OCI-LY1 (cell line): ENCODE data around the gene DPP4.

ENCODE experiments used
- H2AFZ ChIP-seq: fragments of 200-600 bp; sonication (generic), shearing (Covaris generic); 2 replicates; pipeline ENCODE4 v1.6.0; 2014; ENCODE audit warnings: antibody characterized with exemption, mild to moderate bottlenecking, low read length
- H3F3A ChIP-seq: fragments of 200-600 bp; sonication (generic), shearing (Covaris generic); 2 replicates; pipeline ENCODE4 v1.6.0; 2014; ENCODE audit warnings: mild to moderate bottlenecking, antibody characterized with exemption, low read length, moderate library complexity; ENCODE audit not compliant: insufficient read depth
- H3K27ac ChIP-seq: fragments of 200-600 bp; sonication (generic); 2 replicates; pipeline ENCODE4 v1.5.1; 2014; ENCODE audit warnings: low read length, mixed run types, mild to moderate bottlenecking, low read depth; ENCODE audit not compliant: poor library complexity, severe bottlenecking
- H3K27me3 ChIP-seq: fragments of 200-600 bp; sonication (generic); 2 replicates; pipeline ENCODE4 v1.6.0; 2014; ENCODE audit warnings: antibody characterized with exemption, mild to moderate bottlenecking, low read length, moderate library complexity; ENCODE audit not compliant: insufficient read depth
- H3K36me3 ChIP-seq: fragments of 200-600 bp; sonication (generic); 2 replicates; pipeline ENCODE4 v1.6.1; 2014; ENCODE audit warnings: mild to moderate bottlenecking, antibody characterized with exemption, low read length, moderate library complexity, mixed read lengths; ENCODE audit not compliant: insufficient read depth
- H3K4me1 ChIP-seq: fragments of 200-600 bp; sonication (generic); 2 replicates; pipeline ENCODE4 v1.5.1; 2014; ENCODE audit warnings: mild to moderate bottlenecking, low read length, moderate library complexity; ENCODE audit not compliant: insufficient read depth, severe bottlenecking
- H3K4me2 ChIP-seq: fragments of 200-600 bp; sonication (generic), shearing (Covaris generic); 2 replicates; pipeline ENCODE4 v1.6.1; 2014; ENCODE audit warnings: low read length
- H3K4me3 ChIP-seq: fragments of 200-600 bp; sonication (generic); 2 replicates; pipeline ENCODE4 v1.5.1; 2014; ENCODE audit warnings: low read length, low read depth, mild to moderate bottlenecking, mixed read lengths; ENCODE audit not compliant: poor library complexity, severe bottlenecking
- H3K79me2 ChIP-seq: fragments of 200-600 bp; shearing (Covaris generic); 2 replicates; pipeline ENCODE4 v1.6.1; 2016; ENCODE audit warnings: mixed run types, low read length, mixed read lengths; ENCODE audit not compliant: insufficient read depth
- H3K9ac ChIP-seq: fragments of 200-600 bp; sonication (generic), shearing (Covaris generic); 2 replicates; pipeline ENCODE4 v1.6.1; 2014; ENCODE audit warnings: mild to moderate bottlenecking, low read length, mixed read lengths
- H3K9me2 ChIP-seq: fragments of 200-600 bp; sonication (generic), shearing (Covaris generic); 2 replicates; pipeline ENCODE4 v1.6.1; 2014; ENCODE audit warnings: low read depth, mild to moderate bottlenecking, low read length, mixed read lengths
- H3K9me3 ChIP-seq: fragments of 200-600 bp; shearing (Covaris generic); 2 replicates; pipeline ENCODE4 v1.6.1; 2014; ENCODE audit warnings: low read length, mixed read lengths
- H4K20me1 ChIP-seq: fragments of 200-600 bp; sonication (generic), shearing (Covaris generic); 2 replicates; pipeline ENCODE4 v1.6.0; 2016; ENCODE audit warnings: mild to moderate bottlenecking, low read length; ENCODE audit not compliant: insufficient read depth
- EZH2 ChIP-seq: fragments of 200-600 bp; sonication (generic), shearing (Covaris generic); IDR thresholded peaks from 2 replicates; pipeline ENCODE4 v1.8.0; 2017; ENCODE audit warnings: borderline replicate concordance, mixed run types, mild to moderate bottlenecking, antibody characterized with exemption, low read length, moderate library complexity, mixed read lengths
- TF ChIP-seq, protein P1 (sequence below): fragments of 200-600 bp; sonication (generic), shearing (Covaris generic); IDR thresholded peaks from 2 replicates; pipeline ENCODE4 v1.5.1; 2017; ENCODE audit warnings: mild to moderate bottlenecking, antibody characterized with exemption, low read length, moderate library complexity, mixed read lengths

DPP4 gene

DNA sequence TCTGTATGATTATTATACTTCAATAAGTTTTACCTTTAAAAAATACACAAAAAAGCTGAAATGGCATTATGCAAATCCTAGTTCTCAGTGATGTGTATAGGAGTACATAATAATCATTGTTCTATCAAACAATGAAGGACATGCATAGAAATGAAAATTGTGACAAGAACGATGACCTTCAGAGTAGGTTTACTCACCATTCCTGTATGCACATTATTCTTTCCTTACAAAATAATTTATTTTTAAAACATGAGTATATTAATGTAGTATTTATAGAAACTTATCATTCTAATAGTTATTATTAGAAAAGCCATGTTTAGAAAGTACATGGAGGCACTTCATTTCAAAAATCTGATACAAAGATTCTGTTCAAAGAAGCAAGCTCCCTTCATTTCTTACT, 32.7 kb upstream of the DPP4 start:
- H3K4me2 ChIP-seq = no peak overlapping the region
- no peak overlapping the region for H3K9ac ChIP-seq
- no peaks in the 10 kb centered on the region for H3K9me3 ChIP-seq

DNA sequence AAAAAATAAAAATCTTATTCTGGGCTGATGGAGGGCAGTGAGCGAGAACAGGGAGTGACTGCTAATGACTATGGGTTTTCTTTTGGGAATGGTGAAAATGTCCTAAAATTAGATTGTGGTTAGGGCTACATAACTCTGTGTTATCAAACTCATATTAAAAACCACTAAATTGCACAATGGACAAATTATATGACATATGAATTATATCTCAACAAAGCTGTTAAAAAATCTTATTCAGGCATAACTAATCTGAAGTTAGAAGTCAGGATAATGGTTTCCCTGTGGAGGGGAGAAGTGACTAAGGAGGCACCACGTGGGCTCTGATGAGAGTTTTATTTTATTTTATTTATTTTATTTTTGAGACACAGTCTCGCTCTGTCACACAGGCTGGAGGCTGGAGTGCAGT, 32.1 kb upstream of the DPP4 start:
- Histone ChIP-seq H3K4me1 (no peaks in the 10 kb centered on the region), H3K27ac (no peak overlapping the region), H3K4me3 (no peak overlapping the region), H3K9ac (no peak overlapping the region), H3K36me3 (no peaks in the 10 kb centered on the region), H2AFZ (no peak overlapping the region), H4K20me1 (no peaks in the 10 kb centered on the region), H3K4me2 (no peak overlapping the region), H3K9me2 (no peaks in the 10 kb centered on the region), H3K9me3 (no peaks in the 10 kb centered on the region), H3K79me2 (no peaks in the 10 kb centered on the region), H3F3A (no peaks in the 10 kb centered on the region), H3K27me3 (no peaks in the 10 kb centered on the region)
- TF ChIP-seq EZH2 = no peak
- TF ChIP-seq, protein P1, sequence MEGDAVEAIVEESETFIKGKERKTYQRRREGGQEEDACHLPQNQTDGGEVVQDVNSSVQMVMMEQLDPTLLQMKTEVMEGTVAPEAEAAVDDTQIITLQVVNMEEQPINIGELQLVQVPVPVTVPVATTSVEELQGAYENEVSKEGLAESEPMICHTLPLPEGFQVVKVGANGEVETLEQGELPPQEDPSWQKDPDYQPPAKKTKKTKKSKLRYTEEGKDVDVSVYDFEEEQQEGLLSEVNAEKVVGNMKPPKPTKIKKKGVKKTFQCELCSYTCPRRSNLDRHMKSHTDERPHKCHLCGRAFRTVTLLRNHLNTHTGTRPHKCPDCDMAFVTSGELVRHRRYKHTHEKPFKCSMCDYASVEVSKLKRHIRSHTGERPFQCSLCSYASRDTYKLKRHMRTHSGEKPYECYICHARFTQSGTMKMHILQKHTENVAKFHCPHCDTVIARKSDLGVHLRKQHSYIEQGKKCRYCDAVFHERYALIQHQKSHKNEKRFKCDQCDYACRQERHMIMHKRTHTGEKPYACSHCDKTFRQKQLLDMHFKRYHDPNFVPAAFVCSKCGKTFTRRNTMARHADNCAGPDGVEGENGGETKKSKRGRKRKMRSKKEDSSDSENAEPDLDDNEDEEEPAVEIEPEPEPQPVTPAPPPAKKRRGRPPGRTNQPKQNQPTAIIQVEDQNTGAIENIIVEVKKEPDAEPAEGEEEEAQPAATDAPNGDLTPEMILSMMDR = no peak

More for the DNA sequence above, 32.7 kb upstream of the DPP4 start:
- H3K9me2 ChIP-seq = no peaks in the 10 kb centered on the region
- no peak overlapping the region for H2AFZ ChIP-seq
- H3K27ac ChIP-seq = no peak overlapping the region
- H3K27me3 ChIP-seq = no peaks in the 10 kb centered on the region
- no peaks in the 10 kb centered on the region for H3F3A ChIP-seq
- H3K4me3 ChIP-seq = no peak overlapping the region
- no peaks in the 10 kb centered on the region for H3K79me2 ChIP-seq
- TF ChIP-seq EZH2 = no peak
- TF ChIP-seq, protein P1 = no peak
- H3K36me3 ChIP-seq = no peaks in the 10 kb centered on the region
- no peaks in the 10 kb centered on the region for H4K20me1 ChIP-seq
- H3K4me1 ChIP-seq = no peaks in the 10 kb centered on the region

DNA sequence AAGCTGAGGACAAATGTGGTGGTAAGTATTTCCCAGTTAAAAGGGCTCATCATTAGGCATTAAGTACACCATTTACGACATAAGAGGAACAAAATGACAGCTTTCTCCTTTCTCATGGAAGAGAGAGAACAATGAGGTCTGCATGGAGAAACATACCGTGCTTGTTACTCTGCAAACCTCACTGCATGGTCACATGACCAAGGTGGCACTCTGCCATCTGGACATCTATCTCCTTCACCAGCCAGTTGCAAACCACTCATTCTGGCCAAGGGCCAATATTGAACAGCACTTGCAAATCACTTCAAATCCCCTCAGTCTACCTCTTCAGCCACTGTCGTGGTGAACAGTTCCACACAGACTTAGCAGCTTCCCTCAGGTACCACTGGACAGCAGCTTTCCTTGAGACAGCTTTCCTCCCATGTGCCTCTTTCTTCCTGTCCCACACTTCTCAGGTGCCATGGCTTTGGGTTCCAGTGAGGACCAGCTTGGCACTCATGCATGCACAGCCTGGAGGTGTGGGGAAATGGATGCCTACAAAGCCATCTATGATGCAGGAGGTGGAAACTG, 29.5 kb upstream of the DPP4 start:
- Histone ChIP-seq H2AFZ (no peak overlapping the region), H4K20me1 (no peaks in the 10 kb centered on the region), H3K9me3 (no peaks in the 10 kb centered on the region), H3K36me3 (no peaks in the 10 kb centered on the region), H3K4me2 (no peak overlapping the region), H3K79me2 (no peaks in the 10 kb centered on the region), H3K9ac (no peak overlapping the region), H3K27me3 (no peaks in the 10 kb centered on the region), H3K27ac (no peak overlapping the region), H3K9me2 (no peaks in the 10 kb centered on the region), H3K4me1 (no peaks in the 10 kb centered on the region), H3F3A (no peaks in the 10 kb centered on the region), H3K4me3 (no peak overlapping the region)
- no peak for TF ChIP-seq EZH2
- TF ChIP-seq, protein P1 = no peak
